COLO829 (cell line): Measurements from ENCODE around the gene PPP2R3C.
"Not testable (repeated sequence)": the region's sequence is repeated elsewhere in the genome, so short reads cannot be mapped to it uniquely, and the experiment has no call there.

ENCODE experiments used
- DNase-seq: peaks from one replicate; pipeline ENCODE4 v3.0.0; 2012; ENCODE audit warnings: low spot score

Gene PPP2R3C

DNA sequence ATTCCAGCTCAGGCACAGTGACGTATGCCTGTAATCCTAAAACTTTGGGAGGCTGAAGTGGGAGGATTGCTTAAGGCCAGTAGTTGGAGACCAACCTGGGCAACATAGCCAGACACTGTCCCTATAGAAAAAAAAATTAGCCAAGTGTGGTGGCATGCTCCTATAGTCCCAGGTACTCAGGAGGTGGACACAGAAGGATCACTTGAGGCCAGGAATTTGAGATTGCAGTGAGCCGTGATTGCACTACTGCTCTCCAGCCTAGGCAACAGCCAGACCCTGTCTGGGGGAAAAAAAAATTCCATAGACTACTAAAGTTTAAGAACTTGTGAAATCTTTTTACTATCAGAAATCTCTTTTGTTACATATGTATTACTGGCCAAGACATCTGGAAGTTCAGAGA lies 69.2 kb downstream of the PPP2R3C start:
- no peak for DNase-seq

DNA sequence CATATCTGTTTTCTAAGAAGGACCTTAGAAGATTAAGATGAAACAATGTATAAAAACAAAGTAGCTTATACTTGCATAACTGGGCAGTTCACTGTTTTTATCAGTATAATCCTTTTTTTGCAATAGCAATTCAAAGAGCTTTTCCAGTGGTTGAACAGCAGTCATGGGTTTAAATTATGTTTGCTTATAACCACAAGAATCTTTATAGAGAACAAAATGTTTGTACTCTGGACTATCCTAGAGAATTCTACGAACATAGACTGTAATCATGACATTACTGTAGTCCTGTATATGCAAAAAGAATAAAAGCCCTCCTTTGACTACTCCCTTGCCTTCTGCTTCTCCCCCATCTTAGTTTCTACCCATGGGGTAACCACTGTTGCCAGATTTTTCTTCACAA lies 70.0 kb downstream of the PPP2R3C start:
- DNase-seq = no peak

- no peak for DNase-seq
These were observed 71.1 kb downstream of the PPP2R3C start for GRCh38 chr14:35050652-35051051.

DNA sequence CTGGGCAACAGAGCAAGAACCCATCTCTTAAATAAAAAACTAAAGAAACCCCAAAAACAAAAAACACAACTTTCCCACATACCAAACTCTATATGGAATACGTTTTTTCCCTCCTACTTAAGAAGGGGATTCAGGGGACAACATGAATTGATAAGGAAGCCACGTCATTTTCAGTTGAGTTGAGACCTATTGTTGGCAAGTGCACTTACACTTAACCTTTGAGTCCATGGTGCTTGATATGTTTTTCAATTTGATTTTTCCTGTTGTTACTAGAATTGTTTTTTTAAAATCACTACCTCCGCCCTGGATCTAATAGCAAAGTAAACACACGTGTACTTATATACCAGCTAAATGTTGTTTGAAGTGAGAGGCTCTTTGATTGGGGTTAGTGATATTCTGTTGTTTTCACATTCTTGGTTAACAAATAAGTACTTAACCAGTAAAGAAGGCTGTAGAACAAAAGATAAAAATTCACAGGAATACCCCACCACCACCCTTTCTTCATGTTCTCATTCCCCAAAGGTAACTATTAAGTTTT lies 73.7 kb downstream of the PPP2R3C start:
- DNase-seq = no peak

GRCh38 chr14:35046751-35047536 lies 74.8 kb downstream of the PPP2R3C start:
- no peak for DNase-seq

DNA sequence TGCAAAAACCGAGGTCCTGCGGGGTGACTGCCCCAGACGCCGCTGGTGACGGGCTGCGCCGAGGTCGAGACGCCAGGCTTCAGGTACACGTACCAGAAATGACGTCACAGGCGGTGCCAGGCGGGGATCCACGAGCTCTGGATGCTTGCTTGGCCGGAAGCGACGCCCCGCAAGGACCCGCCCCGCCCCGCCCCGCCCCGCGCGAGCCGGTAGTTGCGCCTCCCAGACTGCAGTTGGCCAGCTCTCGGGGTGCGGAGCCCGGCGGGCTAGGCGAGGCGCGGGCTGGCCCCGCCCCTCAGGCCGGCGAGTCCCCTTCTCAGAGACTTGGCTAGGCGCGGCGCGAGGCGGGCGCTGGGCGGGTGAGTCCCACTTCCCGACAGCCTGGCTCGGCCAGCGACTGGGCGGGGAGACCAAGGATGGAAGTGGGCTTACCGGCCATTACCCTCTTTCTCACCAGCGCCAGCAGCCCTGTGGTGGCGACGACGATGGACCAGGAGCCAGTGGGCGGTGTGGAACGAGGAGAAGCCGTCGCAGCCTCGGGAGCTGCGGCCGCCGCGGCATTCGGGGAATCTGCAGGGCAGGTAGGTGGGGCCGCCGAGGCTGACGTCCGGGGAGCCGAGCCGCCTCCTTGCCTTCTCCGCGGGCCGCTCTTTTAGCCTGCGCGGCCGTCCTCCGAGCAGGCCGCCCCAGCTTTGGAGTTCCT lies 75.6 kb downstream of the PPP2R3C start, which contains the start of gene FAM177A1:
Gene FAM177A1 (plus strand): TSS at position 225 of the 703 bp plus-strand sequence. CDS start 192 bp downstream, at position 417.
- DNase-seq = peak; percentile 90

DNA sequence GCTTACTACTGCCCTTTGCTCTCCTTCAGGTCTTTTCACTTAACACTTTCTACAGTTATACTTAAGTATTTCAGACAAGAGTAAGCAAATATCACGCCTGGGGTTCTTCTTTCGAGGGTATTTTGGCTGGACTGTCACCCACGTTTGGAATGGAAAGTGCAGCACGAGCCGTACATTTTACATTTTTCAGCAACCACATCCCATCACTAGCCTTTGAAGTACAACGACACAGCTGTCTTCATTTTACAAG lies 76.1 kb downstream of the PPP2R3C start:
- no peak for DNase-seq

GRCh38 chr14:35044939-35045797 lies 76.6 kb downstream of the PPP2R3C start:
- DNase-seq = no peak

DNA sequence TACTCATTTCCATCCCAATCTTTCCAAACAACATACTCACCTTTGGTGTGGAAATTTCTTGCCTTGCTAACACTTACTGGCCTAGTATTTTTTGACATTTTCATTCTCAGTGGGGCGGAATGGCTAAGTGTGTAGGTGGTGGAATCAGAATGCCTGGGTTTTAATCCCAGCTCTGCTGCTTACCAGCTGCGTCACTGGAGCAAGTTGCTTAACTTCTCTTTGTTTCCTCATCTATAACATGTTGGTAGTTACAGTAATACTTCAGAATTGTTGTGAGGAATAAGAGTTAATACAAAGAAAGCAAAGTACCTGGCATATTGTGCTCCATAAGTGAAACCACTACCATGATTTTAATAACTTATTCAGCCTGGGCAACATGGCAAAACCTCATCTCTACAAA lies 78.7 kb downstream of the PPP2R3C start:
- no peak for DNase-seq

- DNase-seq = no peak
These were observed 79.2 kb downstream of the PPP2R3C start for GRCh38 chr14:35042632-35043031.

DNA sequence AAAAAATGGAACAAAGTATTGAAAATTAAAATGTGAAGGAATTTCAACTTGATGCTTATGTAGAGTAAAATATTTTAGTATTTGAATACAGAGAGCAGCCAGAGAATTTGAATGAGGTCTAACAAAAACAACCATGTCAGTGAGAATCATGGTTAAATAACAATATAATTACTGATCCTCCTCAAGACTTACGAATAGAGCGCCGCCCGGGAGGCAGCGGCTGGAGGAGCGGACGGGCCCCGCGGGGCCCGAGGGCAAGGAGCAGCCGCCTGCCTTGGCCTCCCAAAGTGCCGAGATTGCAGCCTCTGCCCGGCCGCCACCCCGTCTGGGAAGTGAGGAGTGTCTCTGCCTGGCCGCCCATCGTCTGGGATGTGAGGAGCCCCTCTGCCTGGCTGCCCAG lies 83.5 kb downstream of the PPP2R3C start:
- DNase-seq = not testable (repeated sequence)
